Activated CD8-positive, alpha-beta T cell treated with anti-CD3 and anti-CD28 coated beads, Interleukin-2, amount 10 ng/mL, durations not matched to agents 7 days and 5 days (primary cell): ENCODE measurements around the gene ZNF189. TPM values are rescaled to one million over a fixed set of nuclear protein-coding genes. Genes with fewer than 3 reads are reported as not detected.

ENCODE experiments used
- ATAC-seq: fragments of 150-1000 bp; cut with Tn5 transposase; one replicate; pipeline ENCODE4 v1.10.0; 2021; ENCODE audit warnings: moderate library complexity
- CTCF ChIA-PET: fragments of 350-600 bp; sonication (Branson Sonifier 250); formaldehyde crosslinking; loops from one replicate; lab custom pipeline; 2021; ENCODE audit warnings: antibody characterized with exemption; lab: Charles Lee
- POLR2A ChIA-PET: fragments of 350-600 bp; sonication (Branson Sonifier 250); formaldehyde crosslinking; loops from one replicate; lab custom pipeline; 2021; ENCODE audit warnings: antibody characterized with exemption; lab: Charles Lee
- DNase-seq: peaks from one replicate; pipeline ENCODE4 v3.0.0-alpha.2; 2020
- H3K27ac Mint-ChIP-seq: one replicate; pipeline ENCODE4 v1.8.0; 2021; ENCODE audit warnings: mild to moderate bottlenecking, mixed read lengths
- H3K27me3 Mint-ChIP-seq: one replicate; pipeline ENCODE4 v1.8.0; 2021; ENCODE audit warnings: low read depth, mixed read lengths
- H3K36me3 Mint-ChIP-seq: one replicate; pipeline ENCODE4 v1.8.0; 2021; ENCODE audit warnings: low read depth, mixed read lengths
- H3K4me1 Mint-ChIP-seq: one replicate; pipeline ENCODE4 v1.8.0; 2021; ENCODE audit warnings: low read depth, mixed read lengths
- H3K4me3 Mint-ChIP-seq: one replicate; pipeline ENCODE4 v1.8.0; 2021; ENCODE audit warnings: mild to moderate bottlenecking, mixed read lengths
- H3K9me3 Mint-ChIP-seq: one replicate; pipeline ENCODE4 v1.8.0; 2022; ENCODE audit warnings: mixed read lengths; ENCODE audit not compliant: insufficient read depth
- total RNA-seq, 2 experiments: library from RNA; stranded (reverse); gene quantifications; one replicate each; pipeline ENCODE4 v1.2.3, GENCODE V29; 2021

The ZNF189 gene
- total RNA-seq, 2 experiments from 2014 or later, result 9.7 to 10.4 TPM

- ChIA-PET POLR2A (no interaction called here), CTCF (no interaction called here)
- ATAC-seq (no peak), DNase-seq (no peak)
- H3K27me3 Mint-ChIP-seq, result no peaks in the 10 kb centered on the region
- no peaks in the 10 kb centered on the region for H3K4me1 Mint-ChIP-seq
- no peaks in the 10 kb centered on the region for H3K9me3 Mint-ChIP-seq
- no peak overlapping the region for H3K27ac Mint-ChIP-seq
- H3K4me3 Mint-ChIP-seq, result no peak overlapping the region
- H3K36me3 Mint-ChIP-seq, result no peaks in the 10 kb centered on the region
Observed at GRCh38 chr9:101366038-101366756, 32.5 kb upstream of the ZNF189 start.

- POLR2A ChIA-PET, result no interaction called here
- Mint-ChIP-seq H3K36me3 (no peaks in the 10 kb centered on the region), H3K4me1 (no peaks in the 10 kb centered on the region), H3K4me3 (no peak overlapping the region), H3K27ac (no peak overlapping the region), H3K9me3 (no peaks in the 10 kb centered on the region), H3K27me3 (peaks cover 3% of the 10 kb centered on the region)
- ATAC-seq, result no peak
- DNase-seq, result no peak
- CTCF ChIA-PET, result no interaction called here
Observed at GRCh38 chr9:101367323-101367722, 31.3 kb upstream of the ZNF189 start.

GRCh38 chr9:101369286-101369685 is 29.4 kb upstream of the ZNF189 start:
- Mint-ChIP-seq H3K4me1 (no peaks in the 10 kb centered on the region), H3K9me3 (no peaks in the 10 kb centered on the region), H3K27me3 (peaks cover 5% of the 10 kb centered on the region), H3K4me3 (no peak overlapping the region), H3K36me3 (no peaks in the 10 kb centered on the region), H3K27ac (no peak overlapping the region)
- DNase-seq (no peak), ATAC-seq (no peak)
- POLR2A ChIA-PET, result no interaction called here
- CTCF ChIA-PET, result no interaction called here

GRCh38 chr9:101369884-101370531 is 28.6 kb upstream of the ZNF189 start:
- CTCF ChIA-PET, result interaction anchor here (0.6 to 1.4 kb wide), 2 partner anchors 18 to 1481 kb away, joined by 3 to 7 read pairs; no protein-coding TSS in a partner anchor
- H3K36me3 Mint-ChIP-seq, result no peaks in the 10 kb centered on the region
- no peaks in the 10 kb centered on the region for H3K4me1 Mint-ChIP-seq
- no peak overlapping the region for H3K27ac Mint-ChIP-seq
- POLR2A ChIA-PET, result interaction anchor here (1.2 kb wide), 1 partner anchor 29 kb away, joined by 5 read pairs; the partner anchor contains the start of genes MRPL50 and ZNF189
- H3K9me3 Mint-ChIP-seq, result no peaks in the 10 kb centered on the region
- DNase-seq (no peak), ATAC-seq (no peak)
- no peak overlapping the region for H3K4me3 Mint-ChIP-seq
- peaks cover 5% of the 10 kb centered on the region for H3K27me3 Mint-ChIP-seq

- H3K36me3 Mint-ChIP-seq, result no peaks in the 10 kb centered on the region
- ChIA-PET POLR2A (no interaction called here), CTCF (interaction anchor here (1.5 kb wide), 1 partner anchor 16 kb away, joined by 6 read pairs; no protein-coding TSS in a partner anchor)
- no peaks in the 10 kb centered on the region for H3K4me1 Mint-ChIP-seq
- H3K27me3 Mint-ChIP-seq, result peaks cover 5% of the 10 kb centered on the region
- H3K4me3 Mint-ChIP-seq, result no peak overlapping the region
- ATAC-seq (no peak), DNase-seq (no peak)
- no peaks in the 10 kb centered on the region for H3K9me3 Mint-ChIP-seq
- H3K27ac Mint-ChIP-seq, result no peak overlapping the region
Observed at GRCh38 chr9:101371813-101372212, 26.8 kb upstream of the ZNF189 start.

GRCh38 chr9:101372327-101373118 is 26.1 kb upstream of the ZNF189 start:
- H3K4me1 Mint-ChIP-seq, result no peaks in the 10 kb centered on the region
- no peak overlapping the region for H3K27ac Mint-ChIP-seq
- no peak overlapping the region for H3K4me3 Mint-ChIP-seq
- ChIA-PET POLR2A (no interaction called here), CTCF (interaction anchor here (1.5 kb wide), 1 partner anchor 15 kb away, joined by 6 read pairs; no protein-coding TSS in a partner anchor)
- DNase-seq (no peak), ATAC-seq (no peak)
- no peaks in the 10 kb centered on the region for H3K36me3 Mint-ChIP-seq
- H3K9me3 Mint-ChIP-seq, result no peaks in the 10 kb centered on the region
- peaks cover 5% of the 10 kb centered on the region for H3K27me3 Mint-ChIP-seq

GRCh38 chr9:101375546-101375945 is 23.1 kb upstream of the ZNF189 start:
- no peak overlapping the region for H3K27ac Mint-ChIP-seq
- POLR2A ChIA-PET, result no interaction called here
- no peak for ATAC-seq
- H3K4me3 Mint-ChIP-seq, result no peak overlapping the region
- no peaks in the 10 kb centered on the region for H3K4me1 Mint-ChIP-seq
- no peak for DNase-seq
- H3K27me3 Mint-ChIP-seq, result peaks cover 12% of the 10 kb centered on the region
- CTCF ChIA-PET, result no interaction called here
- no peaks in the 10 kb centered on the region for H3K36me3 Mint-ChIP-seq
- H3K9me3 Mint-ChIP-seq, result no peaks in the 10 kb centered on the region

- Mint-ChIP-seq H3K4me3 (no peak overlapping the region), H3K36me3 (no peaks in the 10 kb centered on the region), H3K4me1 (no peaks in the 10 kb centered on the region), H3K9me3 (no peaks in the 10 kb centered on the region), H3K27ac (no peak overlapping the region), H3K27me3 (peaks cover 12% of the 10 kb centered on the region)
- DNase-seq (no peak), ATAC-seq (no peak)
- ChIA-PET CTCF (no interaction called here), POLR2A (no interaction called here)
Observed at GRCh38 chr9:101376111-101376848, 22.4 kb upstream of the ZNF189 start.

- no peaks in the 10 kb centered on the region for H3K4me1 Mint-ChIP-seq
- H3K9me3 Mint-ChIP-seq, result peaks cover 7% of the 10 kb centered on the region
- POLR2A ChIA-PET, result interaction anchor here (1.2 kb wide), 1 partner anchor 19 kb away, joined by 3 read pairs; the partner anchor contains the start of genes MRPL50 and ZNF189
- no peak overlapping the region for H3K4me3 Mint-ChIP-seq
- no peak overlapping the region for H3K27ac Mint-ChIP-seq
- CTCF ChIA-PET, result interaction anchor here (1.0 kb wide), 1 partner anchor 8 kb away, joined by 3 read pairs; no protein-coding TSS in a partner anchor
- DNase-seq (no peak), ATAC-seq (no peak)
- H3K36me3 Mint-ChIP-seq, result peaks cover 5% of the 10 kb centered on the region
- H3K27me3 Mint-ChIP-seq, result peaks cover 7% of the 10 kb centered on the region
Observed at GRCh38 chr9:101380295-101380694, 18.4 kb upstream of the ZNF189 start.

GRCh38 chr9:101381118-101381517 is 17.5 kb upstream of the ZNF189 start:
- Mint-ChIP-seq H3K4me3 (no peak overlapping the region), H3K9me3 (peaks cover 11% of the 10 kb centered on the region)
- CTCF ChIA-PET, result interaction anchor here (0.7 kb wide), 1 partner anchor 785 kb away, joined by 3 read pairs; no protein-coding TSS in a partner anchor

GRCh38 chr9:101381833-101382342 is 16.8 kb upstream of the ZNF189 start:
- ChIA-PET CTCF (interaction anchor here (0.7 kb wide), 1 partner anchor 786 kb away, joined by 3 read pairs; no protein-coding TSS in a partner anchor), POLR2A (no interaction called here)
- Mint-ChIP-seq H3K4me1 (no peaks in the 10 kb centered on the region), H3K27ac (no peak overlapping the region), H3K36me3 (peaks cover 8% of the 10 kb centered on the region), H3K9me3 (peaks cover 11% of the 10 kb centered on the region), H3K27me3 (peaks cover 7% of the 10 kb centered on the region), H3K4me3 (no peak overlapping the region)
- no peak for DNase-seq
- no peak for ATAC-seq

More at GRCh38 chr9:101381118-101381517, 17.5 kb upstream of the ZNF189 start:
- ATAC-seq (no peak), DNase-seq (no peak)
- no peaks in the 10 kb centered on the region for H3K4me1 Mint-ChIP-seq
- POLR2A ChIA-PET, result no interaction called here
- H3K27me3 Mint-ChIP-seq, result peaks cover 7% of the 10 kb centered on the region
- peaks cover 8% of the 10 kb centered on the region for H3K36me3 Mint-ChIP-seq
- no peak overlapping the region for H3K27ac Mint-ChIP-seq
